GM12878 (cell line): ENCODE measurements around the gene CEP170B. TPM values are rescaled to one million over a fixed set of nuclear protein-coding genes. Genes with fewer than 3 reads are reported as not detected.

ENCODE experiments used
- ATAC-seq: fragments of 200-7000 bp; cut with Tn5 transposase; 3 replicates; pipeline ENCODE4 v1.9.1; 2020; ENCODE audit warnings: mild to moderate bottlenecking, moderate library complexity
- BruUV-seq: library from RNA; stranded (reverse); fragments of 400-500 nt; replicated peaks from 2 replicates; lab custom pipeline; 2021; lab: Mats Ljungman, UMichigan
- CTCF ChIA-PET: fragments of 300-600 bp; sonication (Branson Sonifier 250); formaldehyde crosslinking; extraction: SDS; loops from one replicate; lab custom pipeline; 2021; ENCODE audit warnings: inconsistent platforms; lab: Yijun Ruan, JAX
- POLR2A ChIA-PET: fragments of 350-600 bp; formaldehyde crosslinking; extraction: SDS; loops from one replicate; lab custom pipeline; 2021; ENCODE audit warnings: inconsistent platforms; lab: Charles Lee
- RAD21 ChIA-PET: fragments of 300-600 bp; sonication (Branson Sonifier 250); formaldehyde crosslinking; loops from one replicate; lab custom pipeline; 2023; ENCODE audit warnings: antibody characterized with exemption; ENCODE audit not compliant: unreplicated experiment; lab: Charles Lee
- SMC1A ChIA-PET: fragments of 300-600 bp; sonication (Branson Sonifier 250); formaldehyde crosslinking; loops from one replicate; lab custom pipeline; 2023; ENCODE audit not compliant: unreplicated experiment, uncharacterized antibody; lab: Charles Lee
- DNase-seq: peaks from one replicate; pipeline ENCODE4 v3.0.0-alpha.2; 2011; ENCODE audit warnings: low read depth, low spot score
- FAIRE-seq: peaks from 3 replicates; lab custom pipeline; 2011; peaks lifted over from hg19 to GRCh38; lab: Jason Lieb, UNC
- H2AFZ ChIP-seq: 2 replicates; pipeline ENCODE4 v1.6.0; 2011; ENCODE audit warnings: low read depth, low read length, control low read depth; ENCODE audit not compliant: control insufficient read depth
- H3K27ac ChIP-seq: 2 replicates; pipeline ENCODE4 v1.5.1; 2011; ENCODE audit warnings: control low read depth; ENCODE audit not compliant: control insufficient read depth, insufficient read depth
- H3K27me3 ChIP-seq, 2 experiments: replicated peaks in 1 of 2; 2 replicates each; pipeline versions ENCODE4 v1.6.0 to v1.6.1; 2011; ENCODE audit warnings: low read length in 1 of 2; ENCODE audit not compliant: control insufficient read depth in 2 of 2, insufficient read depth in 2 of 2
- H3K36me3 ChIP-seq, 2 experiments: 2 replicates each; pipeline ENCODE4 v1.5.1; 2011; ENCODE audit warnings: low read length in 1 of 2; ENCODE audit not compliant: control insufficient read depth in 2 of 2, insufficient read depth in 2 of 2
- H3K4me1 ChIP-seq: 2 replicates; pipeline ENCODE4 v1.6.1; 2011; ENCODE audit warnings: mild to moderate bottlenecking, low read length, moderate library complexity, mixed read lengths; ENCODE audit not compliant: control insufficient read depth, insufficient read depth
- H3K4me2 ChIP-seq: 2 replicates; pipeline ENCODE4 v1.6.0; 2011; ENCODE audit warnings: control low read depth; ENCODE audit not compliant: control insufficient read depth, insufficient read depth
- H3K4me3 ChIP-seq: fragments of 200-600 bp; sonication (generic); 2 replicates; pipeline ENCODE4 v1.5.1; 2016
- H3K79me2 ChIP-seq: 2 replicates; pipeline ENCODE4 v1.6.0; 2011; ENCODE audit warnings: low read length; ENCODE audit not compliant: control insufficient read depth, insufficient read depth
- H3K9ac ChIP-seq: 2 replicates; pipeline ENCODE4 v1.8.0; 2011; ENCODE audit warnings: low read length, control low read depth, mixed read lengths; ENCODE audit not compliant: control insufficient read depth, insufficient read depth
- H3K9me3 ChIP-seq: replicated peaks from 3 replicates; pipeline ENCODE4 v1.5.1; 2011; ENCODE audit warnings: mild to moderate bottlenecking, low read length; ENCODE audit not compliant: control insufficient read depth, insufficient read depth
- H4K20me1 ChIP-seq: 2 replicates; pipeline ENCODE4 v1.6.0; 2011; ENCODE audit not compliant: control insufficient read depth, insufficient read depth
- BACH1 ChIP-seq: fragments of 450-650 bp; IDR thresholded peaks from 2 replicates; pipeline ENCODE4 v1.6.1; 2017; ENCODE audit warnings: mild to moderate bottlenecking, borderline replicate concordance
- EED ChIP-seq: sonication (generic); IDR thresholded peaks from 2 replicates; pipeline ENCODE4 v1.6.1; 2016; ENCODE audit warnings: antibody characterized with exemption, low read depth
- MYB ChIP-seq: fragments of 150-350 bp; IDR thresholded peaks from 2 replicates; pipeline ENCODE4 v1.6.1; 2014; ENCODE audit warnings: mild to moderate bottlenecking, low read depth, low read length, borderline replicate concordance
- NR2C1 ChIP-seq: fragments of 450-650 bp; IDR thresholded peaks from 2 replicates; pipeline ENCODE4 v1.6.1; 2017; ENCODE audit warnings: antibody characterized with exemption, mild to moderate bottlenecking, moderate library complexity
- TAF1 ChIP-seq: IDR thresholded peaks from 2 replicates; pipeline ENCODE4 v1.6.1; 2011; ENCODE audit warnings: mild to moderate bottlenecking, low read depth, low read length, borderline replicate concordance
- ZBTB33 ChIP-seq: fragments of 450-650 bp; IDR thresholded peaks from 2 replicates; pipeline ENCODE4 v1.6.1; 2017; ENCODE audit warnings: mild to moderate bottlenecking
- WGBS: methylation state at CpG from one replicate; pipeline ENCODE4 v1.1.6; 2016; ENCODE audit warnings: low lambda C conversion rate; ENCODE audit not compliant: insufficient replicate concordance, insufficient coverage; ENCODE audit errors: missing lambda C conversion rate; 5-methylcytosine and 5-hydroxymethylcytosine counted together
- in situ Hi-C: fragments of 300-500 bp; cut with MboI; formaldehyde crosslinking; loops from 9 replicates; pipeline ENCODE4 v1.14.3; 2018; ENCODE audit warnings: mixed read lengths
- intact Hi-C: fragments of 100-400 bp; cut with micrococcal nuclease; formaldehyde crosslinking; loops from one replicate; pipeline ENCODE4 v1.14.2; 2022; ENCODE audit not compliant: unreplicated experiment
- polyA plus RNA-seq, 11 experiments: library from polyadenylated mRNA; depleted of rRNA in 4 of 11; unstranded in 6 of 11; stranded (reverse) in 5 of 11; fragments of >200 nt; fragmentation: Nextera tagmentation in 4 of 11; fragmentation: Illumina TruSeq in 1 of 11; extraction: Ambion mirVana in 4 of 11; extraction: Trizol in 1 of 11; gene quantifications; 1 replicate in 1 of 11; 2 replicates in 10 of 11; pipeline versions ENCODE4 v1.2.1 to v1.2.3, GENCODE V29; 2011 to 2016; ENCODE audit warnings: inconsistent platforms in 2 of 11, missing spikeins in 2 of 11, low read depth in 1 of 11
- total RNA-seq, 4 experiments: library from RNA; depleted of rRNA in 3 of 4; stranded (reverse); fragments of >200 nt in 3 of 4; fragmentation: Illumina TruSeq in 1 of 4; extraction: Trizol in 1 of 4; gene quantifications; 2 replicates each; pipeline versions ENCODE4 v1.2.1 to v1.2.3, GENCODE V29; 2013 to 2021
- TF ChIP-seq, protein P1 (sequence below): IDR thresholded peaks from 2 replicates; pipeline ENCODE4 v1.6.1; 2011; ENCODE audit warnings: mild to moderate bottlenecking, low read depth, low read length, moderate library complexity; ENCODE audit not compliant: insufficient replicate concordance
- TF ChIP-seq, protein P2 (sequence below): IDR thresholded peaks from 2 replicates; pipeline ENCODE4 v1.6.1; 2011; ENCODE audit warnings: low read depth, mild to moderate bottlenecking, low read length, moderate library complexity, borderline replicate concordance; ENCODE audit errors: extremely low read depth
- TF ChIP-seq, protein P3 (sequence below): fragments of 450-650 bp; formaldehyde crosslinking; IDR thresholded peaks from 2 replicates; pipeline ENCODE4 v1.4.0; 2020; ENCODE audit warnings: mild to moderate bottlenecking, moderate library complexity

CEP170B gene
- total and polyA plus RNA-seq, 10 of the 15 experiments (the other 5 are each of a cell fraction or from before 2014, with no cell fraction given) = 0.01 to 0.44 (median 0.05) TPM; not detected in 4

DNA sequence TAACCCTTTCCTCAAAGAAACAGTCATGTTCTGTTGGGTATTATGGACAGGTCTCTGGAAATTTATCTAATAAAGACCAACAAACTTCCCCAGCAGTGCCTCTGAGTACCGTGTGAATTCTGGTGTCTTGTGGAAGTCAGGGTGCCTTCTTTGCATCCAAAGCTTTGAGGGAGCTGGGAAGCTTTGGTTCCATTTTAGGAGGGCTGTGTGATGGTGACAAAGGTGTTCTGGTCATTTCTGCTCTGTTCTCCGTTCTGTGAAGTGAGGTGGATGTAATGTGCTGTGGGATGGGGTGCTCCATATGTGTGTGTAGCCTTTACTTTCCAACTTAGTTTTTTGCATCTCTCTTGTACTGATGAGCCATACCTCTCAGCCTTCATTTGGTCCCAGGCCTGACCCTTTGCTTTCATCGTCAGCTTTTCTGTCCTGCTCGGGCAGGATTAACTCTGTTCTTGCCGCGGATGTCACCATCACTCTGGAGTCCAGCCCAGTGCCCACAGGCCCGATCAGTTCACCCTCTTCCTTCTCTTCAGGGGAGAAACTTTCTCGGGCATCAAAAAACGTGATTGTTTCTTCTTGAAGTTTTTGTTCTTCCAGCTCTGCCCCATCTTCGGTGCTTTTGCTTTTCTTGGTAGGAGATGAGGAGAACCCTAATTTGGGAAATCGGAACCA, 72.8 kb downstream of the CEP170B start:
- ChIA-PET SMC1A (no interaction called here), POLR2A (no interaction called here), RAD21 (no interaction called here), CTCF (interaction anchor here (1.1 kb wide), 1 partner anchor 42 kb away, joined by 5 read pairs; no protein-coding TSS in a partner anchor)
- no TSS peak for BruUV-seq
- Histone ChIP-seq H2AFZ (no peak overlapping the region), H3K4me2 (no peak overlapping the region), H4K20me1 (no peaks in the 10 kb centered on the region; the same call in 1 of the 2 replicates), H3K36me3 (no peaks in the 10 kb centered on the region), H3K4me1 (no peaks in the 10 kb centered on the region), H3K27ac (no peak overlapping the region), H3K27me3 (peaks cover 9 to 11% of the 10 kb centered on the region in 2 experiments), H3K9ac (no peak overlapping the region), H3K4me3 (no peak overlapping the region), H3K9me3 (no peaks in the 10 kb centered on the region), H3K79me2 (no peaks in the 10 kb centered on the region)
- WGBS = 41% methylated on average over 11 of the region's 11 CpGs
- FAIRE-seq (no peak), DNase-seq (no peak), ATAC-seq (no peak)
- intact Hi-C loops (no loop called here), in situ Hi-C loops (no loop called here)
- TF ChIP-seq, protein P1, sequence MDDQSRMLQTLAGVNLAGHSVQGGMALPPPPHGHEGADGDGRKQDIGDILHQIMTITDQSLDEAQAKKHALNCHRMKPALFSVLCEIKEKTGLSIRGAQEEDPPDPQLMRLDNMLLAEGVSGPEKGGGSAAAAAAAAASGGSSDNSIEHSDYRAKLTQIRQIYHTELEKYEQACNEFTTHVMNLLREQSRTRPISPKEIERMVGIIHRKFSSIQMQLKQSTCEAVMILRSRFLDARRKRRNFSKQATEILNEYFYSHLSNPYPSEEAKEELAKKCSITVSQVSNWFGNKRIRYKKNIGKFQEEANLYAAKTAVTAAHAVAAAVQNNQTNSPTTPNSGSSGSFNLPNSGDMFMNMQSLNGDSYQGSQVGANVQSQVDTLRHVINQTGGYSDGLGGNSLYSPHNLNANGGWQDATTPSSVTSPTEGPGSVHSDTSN = no peak
- TF ChIP-seq NR2C1 (no peak), EED (no peak), BACH1 (no peak)

GRCh38 chr14:104938436-104938835, 73.4 kb downstream of the CEP170B start:
- FAIRE-seq = no peak
- no TSS peak for BruUV-seq
- no peak overlapping the region for H3K4me2 ChIP-seq
- ChIA-PET SMC1A (no interaction called here), POLR2A (no interaction called here), RAD21 (no interaction called here), CTCF (no interaction called here)
- H2AFZ ChIP-seq = no peak overlapping the region
- 48% methylated on average over 2 of the region's 2 CpGs for WGBS
- H3K27me3 ChIP-seq = peaks cover 9 to 11% of the 10 kb centered on the region in 2 experiments
- in situ Hi-C loops = no loop called here
- no peaks in the 10 kb centered on the region for H3K4me1 ChIP-seq
- no peak overlapping the region for H3K4me3 ChIP-seq
- no peaks in the 10 kb centered on the region; the same call in 1 of the 2 replicates for H4K20me1 ChIP-seq
- H3K9ac ChIP-seq = no peak overlapping the region
- ATAC-seq = no peak
- H3K36me3 ChIP-seq = no peaks in the 10 kb centered on the region
- H3K27ac ChIP-seq = no peak overlapping the region
- intact Hi-C loops = no loop called here
- DNase-seq = no peak
- no peaks in the 10 kb centered on the region for H3K79me2 ChIP-seq
- H3K9me3 ChIP-seq = no peaks in the 10 kb centered on the region
- TF ChIP-seq, protein P2, sequence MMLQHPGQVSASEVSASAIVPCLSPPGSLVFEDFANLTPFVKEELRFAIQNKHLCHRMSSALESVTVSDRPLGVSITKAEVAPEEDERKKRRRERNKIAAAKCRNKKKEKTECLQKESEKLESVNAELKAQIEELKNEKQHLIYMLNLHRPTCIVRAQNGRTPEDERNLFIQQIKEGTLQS = no peak
- no peak for TF ChIP-seq ZBTB33
- no peak for TF ChIP-seq MYB
- TF ChIP-seq, protein P3, sequence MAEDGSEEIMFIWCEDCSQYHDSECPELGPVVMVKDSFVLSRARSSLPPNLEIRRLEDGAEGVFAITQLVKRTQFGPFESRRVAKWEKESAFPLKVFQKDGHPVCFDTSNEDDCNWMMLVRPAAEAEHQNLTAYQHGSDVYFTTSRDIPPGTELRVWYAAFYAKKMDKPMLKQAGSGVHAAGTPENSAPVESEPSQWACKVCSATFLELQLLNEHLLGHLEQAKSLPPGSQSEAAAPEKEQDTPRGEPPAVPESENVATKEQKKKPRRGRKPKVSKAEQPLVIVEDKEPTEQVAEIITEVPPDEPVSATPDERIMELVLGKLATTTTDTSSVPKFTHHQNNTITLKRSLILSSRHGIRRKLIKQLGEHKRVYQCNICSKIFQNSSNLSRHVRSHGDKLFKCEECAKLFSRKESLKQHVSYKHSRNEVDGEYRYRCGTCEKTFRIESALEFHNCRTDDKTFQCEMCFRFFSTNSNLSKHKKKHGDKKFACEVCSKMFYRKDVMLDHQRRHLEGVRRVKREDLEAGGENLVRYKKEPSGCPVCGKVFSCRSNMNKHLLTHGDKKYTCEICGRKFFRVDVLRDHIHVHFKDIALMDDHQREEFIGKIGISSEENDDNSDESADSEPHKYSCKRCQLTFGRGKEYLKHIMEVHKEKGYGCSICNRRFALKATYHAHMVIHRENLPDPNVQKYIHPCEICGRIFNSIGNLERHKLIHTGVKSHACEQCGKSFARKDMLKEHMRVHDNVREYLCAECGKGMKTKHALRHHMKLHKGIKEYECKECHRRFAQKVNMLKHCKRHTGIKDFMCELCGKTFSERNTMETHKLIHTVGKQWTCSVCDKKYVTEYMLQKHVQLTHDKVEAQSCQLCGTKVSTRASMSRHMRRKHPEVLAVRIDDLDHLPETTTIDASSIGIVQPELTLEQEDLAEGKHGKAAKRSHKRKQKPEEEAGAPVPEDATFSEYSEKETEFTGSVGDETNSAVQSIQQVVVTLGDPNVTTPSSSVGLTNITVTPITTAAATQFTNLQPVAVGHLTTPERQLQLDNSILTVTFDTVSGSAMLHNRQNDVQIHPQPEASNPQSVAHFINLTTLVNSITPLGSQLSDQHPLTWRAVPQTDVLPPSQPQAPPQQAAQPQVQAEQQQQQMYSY (CRISPR knock-in tag) = no peak
- TF ChIP-seq TAF1 = no peak
